HG03520 (cell line): ENCODE data around the gene MMP13.
A peak's percentile ranks its signal among the peaks of the same experiment; 100 is the strongest.
"Not testable (repeated sequence)": the region's sequence is repeated elsewhere in the genome, so short reads cannot be mapped to it uniquely, and the experiment has no call there.

Experiments
- ATAC-seq: cut with Tn5 transposase; IDR thresholded peaks from one replicate; pipeline ENCODE4 v1.9.1; 2021; ENCODE audit warnings: mild to moderate bottlenecking, moderate library complexity; ENCODE audit not compliant: unreplicated experiment

Gene MMP13

DNA sequence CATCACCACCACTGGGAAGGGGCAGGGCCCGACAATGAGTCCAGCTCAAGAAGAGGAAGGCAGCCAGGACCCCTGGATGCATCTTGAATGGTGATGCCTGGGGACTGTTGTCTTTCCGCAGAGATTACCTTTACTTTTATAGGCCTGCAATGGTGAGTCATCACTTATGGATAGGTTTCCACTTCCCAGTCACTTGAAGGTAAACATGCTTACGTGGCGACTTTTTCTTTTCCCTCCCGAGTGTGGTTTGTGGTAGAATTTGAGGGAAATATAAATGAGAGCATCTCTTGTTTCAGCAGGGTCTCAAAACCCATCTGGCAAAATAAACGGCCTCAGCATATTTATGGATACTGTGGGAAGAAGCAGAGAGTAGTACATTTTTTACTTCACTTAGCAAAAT lies at the start of gene MMP13:
MMP13 (minus strand) TSS at position 109 of the 400 bp plus-strand sequence; CDS start at position 82, 27 bp downstream.
- no peak for ATAC-seq

DNA sequence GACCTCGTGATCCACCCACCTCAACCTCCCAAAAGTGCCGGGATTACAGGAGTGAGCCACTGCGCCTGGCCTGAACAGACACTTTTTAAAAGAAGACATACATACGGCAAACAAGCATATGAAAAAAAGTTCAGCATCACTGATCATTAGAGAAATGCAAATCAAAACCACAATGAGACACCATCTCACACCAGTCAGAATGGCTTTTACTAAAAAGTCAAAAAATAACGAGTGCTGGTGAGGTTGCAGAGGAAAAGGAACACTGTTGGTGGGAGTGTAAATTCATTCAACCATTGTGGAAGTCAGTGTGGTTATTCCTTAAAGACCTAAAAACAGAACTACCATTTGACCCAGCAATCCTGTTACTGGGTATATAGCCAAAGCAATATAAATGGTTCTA lies 48.7 kb upstream of the MMP13 start:
- not testable (repeated sequence) for ATAC-seq

DNA sequence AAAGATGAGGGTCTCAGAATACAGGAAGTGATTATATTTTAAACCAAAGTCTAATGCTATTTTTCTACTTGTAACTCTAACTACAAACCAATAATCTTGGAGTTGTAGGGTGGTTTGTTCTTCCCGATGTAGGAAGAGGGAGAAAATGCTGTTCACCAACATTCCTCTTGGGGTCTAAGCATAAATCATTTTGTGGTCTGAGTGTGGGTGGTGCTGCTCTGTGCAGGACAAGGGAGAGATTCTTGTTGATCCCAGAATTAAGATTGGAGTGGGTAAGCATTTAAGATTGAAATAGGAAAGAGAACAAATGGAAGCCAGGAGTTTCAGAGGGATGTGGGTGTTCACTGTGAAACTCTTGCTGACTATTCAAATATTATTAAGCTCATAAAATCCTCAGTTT lies 38.6 kb upstream of the MMP13 start:
- ATAC-seq, result no peak

DNA sequence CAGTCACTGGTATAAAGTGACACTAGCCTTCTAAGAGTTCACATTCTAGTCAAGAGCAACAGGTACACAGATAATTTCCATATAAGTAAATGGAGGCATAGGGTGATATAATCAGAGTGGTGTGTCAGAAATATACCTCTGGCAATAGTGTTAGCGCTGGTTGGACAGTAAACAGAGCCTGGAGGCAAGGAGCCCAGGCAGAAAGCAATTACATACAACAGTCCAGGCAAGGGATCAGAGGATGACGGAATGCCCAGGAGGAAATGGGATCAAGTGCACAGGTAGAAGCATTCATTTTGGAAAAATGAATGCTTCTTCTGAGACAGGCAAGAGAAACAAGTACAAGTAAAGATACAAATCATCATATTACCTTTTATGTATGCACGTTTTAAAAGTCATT lies 36.2 kb upstream of the MMP13 start:
- ATAC-seq, result no peak

DNA sequence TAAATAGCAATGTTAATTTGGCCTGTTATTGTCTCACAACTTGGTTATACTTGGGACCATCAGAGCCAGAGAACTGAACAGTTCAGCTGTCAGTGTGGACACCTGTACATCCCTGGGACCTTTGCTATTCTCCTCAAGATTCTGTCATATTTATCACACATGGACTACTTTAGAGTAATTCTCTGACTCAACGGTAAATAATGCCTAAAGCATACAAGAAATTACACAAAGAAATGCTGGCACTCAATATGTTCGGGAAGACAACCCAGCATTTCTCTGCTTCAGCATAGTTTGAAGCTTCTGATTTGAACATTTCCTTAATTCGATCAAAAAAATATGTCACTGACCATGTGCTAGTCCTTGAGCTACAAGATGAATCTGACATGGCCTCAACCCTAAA lies 34.6 kb upstream of the MMP13 start:
- ATAC-seq, result no peak

DNA sequence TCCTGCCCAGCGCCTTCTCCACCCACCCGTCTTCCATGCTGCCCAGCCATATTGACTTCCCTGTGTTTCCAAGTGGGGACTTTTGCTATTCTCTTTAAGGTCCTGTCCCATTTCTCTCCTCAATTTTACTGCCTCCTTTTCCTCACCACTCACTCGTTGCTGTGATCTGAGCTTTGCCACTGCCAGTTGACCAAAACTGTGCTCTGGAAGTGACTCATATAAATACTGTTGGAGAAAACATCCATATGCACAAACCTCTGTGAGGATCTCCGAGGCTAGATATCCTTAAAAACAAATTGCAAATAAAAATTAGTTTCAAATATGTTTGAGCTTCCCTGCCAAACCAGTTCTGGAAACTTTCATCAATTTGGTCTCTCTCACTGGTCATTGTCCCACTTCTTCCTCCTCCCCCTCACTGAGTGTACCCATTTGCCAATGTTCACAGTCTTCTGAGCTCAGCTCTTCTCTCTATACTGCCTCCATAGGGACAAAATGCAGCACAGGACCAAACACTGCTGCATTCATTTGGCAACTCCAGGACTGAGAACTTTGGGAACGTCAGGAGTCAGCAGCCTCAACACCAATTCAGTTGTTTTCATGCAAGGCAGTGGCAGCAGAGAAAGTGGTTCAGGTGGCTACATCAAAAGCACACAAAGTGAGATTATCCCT lies 34.0 kb upstream of the MMP13 start:
- no peak for ATAC-seq

DNA sequence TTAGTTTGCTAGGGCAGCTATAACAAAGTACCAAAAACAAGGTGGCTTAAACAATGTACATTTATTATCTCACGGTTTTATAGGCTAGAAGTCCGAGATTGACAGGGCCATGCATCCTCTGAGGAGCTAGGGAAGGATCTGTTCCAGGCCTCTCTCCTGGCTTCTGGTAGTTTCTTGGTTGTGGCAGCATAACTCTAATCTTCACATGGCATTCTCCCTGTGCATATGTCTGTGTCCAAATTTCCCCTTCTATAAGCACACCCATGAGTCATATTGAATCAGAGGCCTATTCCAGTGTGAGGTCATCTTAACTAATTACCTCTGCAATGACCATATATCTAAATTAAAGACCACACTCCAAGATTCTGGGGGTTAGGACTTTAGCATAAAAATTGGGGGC lies 31.3 kb upstream of the MMP13 start:
- ATAC-seq, result no peak

DNA sequence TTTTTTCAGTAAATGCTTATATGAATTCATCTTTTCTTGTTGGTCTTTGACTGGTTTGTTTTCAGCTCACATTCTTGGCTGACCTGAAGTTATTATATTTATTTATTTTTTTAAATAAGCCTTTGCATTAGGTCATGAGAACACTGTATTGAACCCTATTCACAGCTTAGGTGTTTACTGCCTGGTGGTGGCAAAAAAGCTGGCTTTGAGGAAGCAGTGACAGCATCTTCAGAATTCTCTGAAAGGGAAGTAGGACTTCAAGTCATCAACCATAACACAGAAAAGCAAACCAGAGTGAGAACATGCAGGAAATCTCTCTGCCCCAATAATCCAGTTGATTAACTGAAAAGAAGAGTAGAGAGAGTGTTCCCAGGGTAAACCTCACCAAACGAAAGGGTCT lies 30.3 kb upstream of the MMP13 start:
- ATAC-seq, result no peak

DNA sequence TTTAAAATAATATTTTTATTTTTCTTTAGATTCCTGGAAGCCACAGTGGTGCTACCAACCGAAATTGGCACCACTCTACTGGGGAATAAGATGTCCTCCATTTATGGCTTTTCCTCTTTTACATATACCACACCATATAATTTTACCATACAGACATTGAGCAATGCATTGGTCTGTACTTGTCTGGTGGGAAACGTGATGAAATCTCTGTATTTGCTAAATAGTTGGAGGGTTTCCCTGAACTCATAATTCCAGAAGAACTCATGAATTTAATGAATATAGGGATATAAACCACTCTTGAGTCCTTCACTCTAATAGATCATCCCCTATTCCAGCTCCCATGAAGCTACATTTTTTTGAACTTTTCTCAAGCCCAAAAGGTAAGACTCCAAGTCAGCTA lies 28.0 kb upstream of the MMP13 start:
- ATAC-seq, result no peak

DNA sequence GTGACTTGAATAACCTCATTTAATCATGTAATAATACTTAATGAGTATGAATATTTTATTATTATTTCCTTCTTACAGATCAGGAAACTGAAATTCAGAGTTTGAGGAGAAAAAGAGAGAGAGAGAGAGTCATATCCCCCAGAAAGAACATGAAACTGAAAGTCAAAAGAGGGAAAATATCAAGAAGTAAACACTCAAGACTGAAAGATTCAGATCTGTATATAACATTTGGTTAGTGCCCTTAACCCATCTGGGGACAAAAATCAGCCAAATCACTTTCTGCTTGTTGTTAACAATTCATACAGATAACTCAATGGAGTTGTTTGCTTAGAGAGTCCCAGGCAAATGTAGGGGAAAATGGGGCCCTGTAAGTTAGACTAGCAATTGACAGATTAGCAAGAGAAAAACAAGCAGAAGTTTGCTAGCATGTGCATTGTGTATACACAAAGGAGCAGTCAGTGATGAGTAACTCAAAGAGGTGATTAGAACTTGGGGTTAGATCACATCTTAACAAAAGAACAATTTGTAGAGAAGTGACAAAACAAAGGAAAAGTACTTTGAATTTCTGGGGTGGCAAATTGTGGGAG lies 25.9 kb upstream of the MMP13 start:
- peak; percentile 68 for ATAC-seq

DNA sequence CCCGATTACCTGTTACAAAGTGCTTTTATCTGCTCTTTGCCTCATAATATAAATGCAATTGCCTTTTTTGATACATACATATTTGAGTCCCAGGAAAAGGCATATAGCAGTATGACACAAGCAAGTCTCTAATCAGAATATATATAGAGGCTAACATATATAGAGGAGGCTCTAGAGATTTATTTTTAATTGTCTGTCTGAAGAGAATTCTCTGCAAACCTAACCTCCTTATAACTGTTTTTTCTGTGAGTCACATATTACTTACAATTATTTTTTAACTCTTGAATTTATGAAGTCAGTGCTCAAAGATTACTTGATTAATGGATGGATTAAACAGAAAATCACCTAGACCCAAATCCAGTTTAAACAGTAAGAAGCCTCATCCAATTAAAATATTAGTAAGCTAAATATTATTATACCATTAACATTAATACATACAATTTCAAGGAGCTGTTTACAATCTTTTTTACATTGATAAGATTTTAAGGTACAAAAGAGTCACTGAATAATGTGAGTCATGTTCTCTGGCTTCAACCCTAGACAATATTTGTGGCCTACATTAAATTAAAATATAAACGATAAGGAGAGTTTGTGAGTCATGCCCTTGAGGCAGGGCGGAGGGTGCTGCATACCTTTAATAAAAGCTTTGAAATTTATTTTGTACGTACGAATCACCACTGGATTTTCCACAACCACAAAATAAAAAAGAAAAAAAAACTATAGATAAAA lies 19.2 kb upstream of the MMP13 start:
- no peak for ATAC-seq

DNA sequence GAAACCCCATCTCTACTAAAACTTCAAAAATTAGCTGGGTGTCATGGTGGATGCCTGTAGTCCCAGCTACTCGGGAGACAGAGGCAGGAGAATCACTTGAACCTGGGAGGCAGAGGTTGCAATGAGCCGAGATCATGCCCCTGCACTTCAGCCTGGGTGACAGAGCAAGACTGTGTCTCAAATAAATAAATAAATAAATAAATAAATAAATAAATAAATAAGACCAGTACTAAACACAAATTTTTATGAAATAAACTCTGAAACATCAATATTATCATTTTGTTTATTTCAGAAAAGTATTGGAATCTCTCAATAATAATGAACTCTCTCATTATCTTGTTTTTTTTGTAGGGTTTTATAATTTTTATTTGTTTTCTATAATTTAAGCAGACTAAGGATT lies 18.2 kb upstream of the MMP13 start:
- ATAC-seq, result not testable (repeated sequence)

DNA sequence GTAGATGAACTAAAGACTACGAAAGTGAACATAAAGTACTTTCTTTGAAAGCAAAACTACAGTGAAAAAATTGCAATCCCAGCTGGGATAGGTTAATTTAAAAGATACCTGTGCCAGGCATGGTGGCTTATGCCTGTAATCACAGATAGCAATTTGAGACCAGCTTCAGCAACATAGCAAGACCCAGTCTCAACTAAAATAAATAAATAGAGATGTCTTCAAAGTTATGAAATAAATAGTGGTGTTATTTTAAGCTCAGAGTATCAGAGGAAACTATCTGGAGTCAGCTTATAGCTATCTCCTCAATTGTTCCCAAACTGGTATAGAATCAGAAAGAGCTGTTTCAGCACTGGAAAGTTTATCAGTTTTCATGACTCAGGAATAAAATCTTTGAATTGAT lies 17.3 kb upstream of the MMP13 start:
- no peak for ATAC-seq

DNA sequence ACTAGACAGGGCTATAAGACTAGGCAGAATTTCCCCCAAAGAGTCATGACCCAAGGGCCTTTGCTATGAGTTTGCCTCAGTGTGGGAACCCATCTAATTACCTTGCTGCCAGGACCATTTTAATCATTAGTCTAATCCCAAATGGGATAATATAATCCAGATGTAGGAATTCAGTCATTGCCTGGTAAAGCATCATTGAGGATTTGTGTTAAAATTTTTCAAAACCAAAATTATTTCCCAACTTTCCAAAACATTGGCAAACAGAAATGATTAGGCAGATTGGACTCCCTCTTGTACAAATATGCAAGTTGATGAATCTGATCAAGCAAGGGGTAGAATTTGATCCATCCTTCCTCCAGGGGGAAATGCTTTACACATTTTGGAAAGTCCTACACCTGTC lies 16.2 kb upstream of the MMP13 start:
- no peak for ATAC-seq

DNA sequence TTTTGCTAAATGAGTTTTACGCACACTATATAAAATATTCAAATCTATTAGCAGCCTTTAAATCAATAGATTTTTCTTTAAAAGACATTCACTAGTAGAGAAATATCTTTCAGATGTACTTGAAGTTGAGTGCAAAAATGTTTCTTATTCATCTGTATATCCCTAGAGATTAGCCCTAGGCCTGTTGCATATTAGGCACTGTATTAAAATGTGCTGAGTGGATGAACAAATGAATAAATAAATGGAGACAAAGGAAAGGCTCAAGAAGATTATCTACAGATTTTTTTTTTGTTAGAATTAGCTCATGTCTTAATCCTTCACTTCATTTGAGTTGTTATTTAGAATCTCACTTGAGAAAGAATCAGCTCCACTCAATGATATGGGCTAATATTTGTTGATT lies 12.0 kb upstream of the MMP13 start:
- ATAC-seq, result no peak

DNA sequence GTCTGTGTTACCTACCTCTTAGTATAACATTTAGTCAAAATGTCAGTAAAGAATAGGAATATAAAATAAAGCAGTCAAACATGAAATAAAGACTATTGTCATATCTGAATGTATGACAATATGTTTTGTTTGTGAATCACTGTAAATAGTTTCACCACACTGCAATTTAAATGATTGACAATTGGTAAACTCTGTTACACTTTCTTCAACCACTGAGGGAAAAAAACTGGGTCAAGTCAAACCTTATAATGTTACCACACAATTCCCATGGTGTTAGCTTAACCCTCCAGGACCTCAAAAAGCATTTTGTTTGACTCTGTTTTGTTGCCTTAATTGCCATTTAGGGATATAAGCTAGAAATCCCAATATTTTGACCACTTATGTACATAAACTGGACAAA lies 10.5 kb upstream of the MMP13 start:
- ATAC-seq, result no peak

DNA sequence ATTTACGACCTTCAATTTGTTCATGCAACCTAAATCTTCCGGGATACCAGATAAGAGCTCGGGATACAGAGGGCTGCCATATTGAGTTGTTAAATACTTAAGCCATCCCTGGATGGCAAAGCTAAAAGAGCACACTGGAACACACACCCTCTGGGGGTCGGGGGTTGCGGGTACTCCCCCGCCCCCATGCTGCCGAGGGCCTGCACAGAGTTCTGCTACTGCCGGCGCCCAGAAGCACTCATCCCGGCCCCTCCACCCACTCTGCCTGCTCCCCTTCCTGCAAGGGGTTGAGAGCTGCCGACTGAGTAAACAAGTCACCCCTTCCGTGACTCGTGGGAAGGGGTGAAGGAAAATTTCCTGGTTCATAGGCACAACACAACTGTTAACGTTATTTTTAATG lies 9.3 kb upstream of the MMP13 start:
- no peak for ATAC-seq

DNA sequence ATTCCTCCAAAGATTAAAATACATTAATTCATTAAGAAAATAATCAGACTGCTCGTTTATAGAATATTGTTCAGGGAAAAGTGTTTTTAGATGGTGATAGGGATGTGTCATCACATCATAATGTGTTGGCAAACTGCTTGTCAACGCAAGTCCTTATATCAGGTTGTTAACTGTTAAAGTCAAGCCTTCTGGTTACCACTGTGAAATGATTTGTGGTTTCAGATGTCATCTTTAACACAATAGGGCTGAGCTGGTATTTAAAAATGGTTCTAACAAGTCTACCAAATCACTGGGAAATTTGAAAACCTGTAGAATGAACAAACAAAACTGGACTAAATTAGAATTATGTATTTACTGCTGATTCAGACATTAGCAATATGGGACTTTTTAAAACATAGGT lies 2.4 kb upstream of the MMP13 start:
- ATAC-seq, result no peak

DNA sequence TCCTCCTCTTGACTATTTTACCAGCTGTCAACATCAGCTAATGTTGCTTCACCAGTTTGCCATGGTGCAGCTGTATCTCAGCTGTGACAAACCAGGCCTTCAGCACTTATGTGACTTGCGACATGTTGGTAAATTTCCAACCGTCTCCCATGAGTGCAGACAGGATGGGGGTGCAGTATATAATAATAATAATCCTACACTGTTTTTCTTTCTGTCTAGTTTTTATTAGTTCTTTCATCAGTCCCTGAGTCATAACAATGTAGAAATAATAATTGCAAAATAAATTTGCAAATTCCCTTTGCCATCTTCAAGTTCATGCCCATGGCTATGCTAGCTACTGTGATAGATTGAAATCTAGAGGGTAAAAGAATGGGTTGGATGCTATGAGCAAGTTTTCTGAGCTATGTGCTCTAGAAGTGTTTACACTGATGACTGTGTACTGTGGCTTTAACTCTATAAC lies 4.9 kb downstream of the MMP13 start:
- no peak for ATAC-seq

DNA sequence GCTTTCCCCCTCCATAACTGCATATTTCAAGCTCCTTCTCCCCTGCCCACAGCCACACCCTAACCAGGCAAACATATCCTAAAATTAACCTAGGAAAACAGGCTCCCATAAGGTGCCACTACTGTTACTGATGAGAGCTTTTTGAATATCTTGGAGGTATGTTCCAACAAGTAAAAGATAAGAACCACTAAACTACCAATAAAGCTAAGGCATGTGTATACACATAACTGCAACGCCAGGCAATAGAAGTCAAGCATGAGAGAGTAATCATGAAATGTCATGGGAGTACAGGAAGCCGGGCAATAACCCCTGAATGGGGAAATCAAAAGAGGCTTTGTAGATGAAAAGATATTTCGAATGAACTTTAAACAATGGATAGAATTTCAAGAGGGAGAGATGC lies 9.3 kb downstream of the MMP13 start:
- no peak for ATAC-seq

DNA sequence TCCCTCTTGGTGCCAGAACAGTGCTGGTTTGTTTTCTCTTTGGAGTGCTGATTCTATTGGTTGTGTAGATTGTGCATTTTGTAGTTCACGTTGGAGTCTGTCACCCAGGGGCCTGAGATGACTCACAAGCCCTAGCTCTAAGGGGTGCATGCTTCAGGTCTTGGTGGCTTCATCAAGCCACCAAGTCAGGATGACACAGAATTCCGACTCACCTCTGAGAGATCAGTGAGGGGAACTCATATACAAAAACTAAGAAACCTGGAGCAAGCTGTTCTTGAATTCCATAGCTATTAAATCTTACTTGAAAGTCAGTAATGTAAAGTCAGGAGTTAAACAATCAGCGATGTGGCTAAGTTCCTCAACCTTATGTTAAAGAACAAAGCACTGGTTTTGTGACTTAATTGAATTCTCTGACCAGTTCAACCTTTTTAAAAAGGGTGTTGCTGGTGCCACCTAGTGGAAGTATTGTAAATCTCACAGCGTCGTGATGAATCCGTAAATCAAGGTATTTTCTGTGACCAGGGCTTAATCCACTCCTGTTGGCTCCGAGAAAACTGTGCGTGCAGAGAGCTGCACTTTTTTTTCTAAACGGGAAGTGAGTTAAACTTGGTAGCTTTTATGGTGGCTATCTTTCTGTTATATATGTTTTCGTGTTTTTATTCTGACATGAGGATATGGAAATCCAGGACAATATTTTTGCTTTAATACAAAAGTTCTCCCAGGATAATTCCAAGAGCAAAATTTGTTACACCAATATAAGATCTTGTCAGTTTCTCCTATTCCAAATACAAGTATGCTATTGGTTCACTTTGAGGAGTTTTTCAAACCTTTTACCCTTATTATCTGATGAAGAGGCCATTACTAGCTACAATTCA lies 14.6 kb downstream of the MMP13 start:
- peak; percentile 86 for ATAC-seq
